GM15510 (cell line): ENCODE measurements around the gene FTO.

Source experiments
- POLR2A ChIP-seq: IDR thresholded peaks from 3 replicates; pipeline ENCODE4 v1.6.1; 2011; ENCODE audit warnings: borderline replicate concordance; ENCODE audit not compliant: insufficient read length; ENCODE audit errors: extremely low read depth

Gene FTO

DNA sequence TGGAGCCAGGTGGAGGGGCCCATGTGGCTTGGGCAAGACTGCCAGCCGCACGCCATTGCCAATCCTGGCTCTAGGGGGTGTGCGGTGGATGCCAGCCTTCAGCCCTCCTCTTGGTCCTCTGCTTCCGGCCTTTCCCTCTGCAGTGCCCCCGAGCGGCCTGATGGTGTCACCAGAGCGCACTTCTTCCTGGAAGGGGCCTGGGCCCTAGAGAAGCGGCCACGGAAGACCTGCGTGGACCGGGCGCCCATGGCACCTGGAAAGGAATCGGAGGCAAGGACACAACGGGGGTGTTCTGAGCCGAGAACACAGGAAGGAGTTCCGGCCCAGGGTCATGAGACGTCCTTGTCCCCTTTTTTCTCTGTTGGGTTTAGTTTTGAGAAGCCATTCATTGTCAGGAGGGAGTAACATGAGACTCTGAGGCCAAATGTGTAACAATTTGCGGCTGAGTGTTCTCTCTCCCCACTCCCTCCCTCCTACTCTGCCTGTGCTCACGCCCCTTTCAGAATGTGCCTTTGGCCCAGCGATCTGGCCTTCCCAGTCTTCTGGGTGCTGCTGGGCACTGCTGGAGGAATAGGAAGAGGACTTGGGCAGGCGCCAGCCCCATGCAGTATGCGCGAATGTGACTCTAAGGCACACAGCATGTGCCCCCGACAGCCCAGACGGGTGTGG is 489.8 kb downstream of the FTO start:
- no peak for TF ChIP-seq POLR2A

DNA sequence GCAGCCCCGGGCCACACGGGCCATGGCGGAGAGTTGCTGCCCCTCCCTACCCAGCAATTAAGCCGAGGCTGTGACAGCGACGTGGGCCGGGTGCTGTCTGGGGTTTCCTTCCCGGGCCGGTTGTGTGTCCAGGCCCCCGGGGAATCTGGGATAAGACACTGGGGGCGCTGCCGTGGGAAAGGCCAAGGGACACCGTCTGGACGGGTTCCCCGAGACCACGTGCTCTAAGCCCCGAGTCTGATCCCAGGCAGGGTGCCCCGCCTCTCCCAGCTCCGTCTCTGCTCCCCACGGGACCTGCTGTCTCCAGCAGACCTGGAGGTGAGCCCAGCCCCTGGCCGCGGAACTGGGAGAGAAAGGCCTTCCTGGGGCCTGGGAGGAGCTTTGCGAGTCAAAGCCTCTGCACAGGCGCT is 490.4 kb downstream of the FTO start:
- TF ChIP-seq POLR2A, result no peak

DNA sequence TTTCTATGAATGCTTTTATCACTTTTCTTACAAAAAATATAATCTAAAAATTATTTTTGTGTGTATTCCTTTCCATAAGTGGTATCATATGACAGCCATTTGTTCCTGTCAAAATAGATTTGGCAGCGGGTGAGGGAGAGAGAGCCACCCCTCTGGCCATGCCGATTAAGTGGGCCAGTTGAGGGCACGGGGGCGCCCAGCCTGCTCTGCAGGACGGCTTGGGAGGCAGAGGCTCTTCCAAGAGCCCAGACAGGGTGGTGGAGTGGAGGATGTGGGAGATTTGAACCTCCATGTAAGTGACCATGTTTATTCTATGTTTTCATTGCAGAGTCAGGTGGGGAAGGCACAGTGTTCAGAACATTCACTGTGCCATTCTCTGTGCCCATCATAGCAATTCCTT is 493.8 kb downstream of the FTO start:
- no peak for TF ChIP-seq POLR2A

DNA sequence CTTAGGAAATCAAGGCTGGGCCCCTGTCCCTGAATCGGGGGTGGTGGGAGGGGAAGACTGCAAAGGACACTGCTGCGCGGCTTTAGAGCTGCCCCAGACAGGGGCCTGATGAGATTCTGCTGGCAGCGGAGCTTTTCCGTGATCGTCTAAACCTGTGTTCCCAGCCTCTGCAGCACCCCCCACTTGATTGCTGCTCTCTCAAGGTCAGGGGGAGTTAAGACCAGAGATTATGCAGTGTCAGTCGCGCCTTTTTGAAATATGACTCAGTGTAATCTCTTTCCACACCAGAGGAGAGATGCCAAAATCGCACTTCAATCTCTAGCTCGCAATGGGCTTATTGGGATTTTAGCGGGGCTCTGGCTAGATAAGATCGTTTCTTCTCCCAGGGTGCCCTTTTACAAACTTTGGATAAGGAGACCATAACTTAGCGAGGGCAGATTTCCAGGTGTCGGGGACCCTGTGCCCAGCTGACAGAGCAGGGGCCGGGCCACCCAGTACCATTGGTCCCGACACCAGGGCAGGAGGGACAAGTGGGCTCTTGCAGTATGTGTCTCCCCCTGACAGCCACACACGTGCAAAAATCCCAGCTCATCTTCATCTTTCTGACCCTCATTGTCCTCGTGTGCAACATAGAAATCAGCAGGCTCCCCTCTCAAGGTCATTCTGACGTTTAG is 495.7 kb downstream of the FTO start:
- no peak for TF ChIP-seq POLR2A

DNA sequence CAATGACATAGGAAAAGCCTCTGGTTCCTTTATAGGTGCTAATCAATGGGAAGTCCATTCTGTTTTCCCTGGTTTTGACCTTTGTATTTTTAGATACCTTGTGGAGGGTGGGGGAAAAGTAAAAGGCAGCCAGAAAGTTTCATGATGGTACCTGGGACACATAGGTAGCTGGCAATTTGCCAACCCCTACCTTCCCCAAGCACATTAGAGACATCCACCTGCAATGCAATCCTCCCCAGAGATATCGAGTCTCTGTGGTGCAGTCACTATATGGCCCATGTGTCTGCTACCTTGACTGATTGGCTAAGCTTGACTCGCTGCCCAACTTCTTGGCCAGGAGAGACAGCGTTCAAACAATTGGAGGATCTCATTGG is 496.2 kb downstream of the FTO start:
- TF ChIP-seq POLR2A, result no peak

DNA sequence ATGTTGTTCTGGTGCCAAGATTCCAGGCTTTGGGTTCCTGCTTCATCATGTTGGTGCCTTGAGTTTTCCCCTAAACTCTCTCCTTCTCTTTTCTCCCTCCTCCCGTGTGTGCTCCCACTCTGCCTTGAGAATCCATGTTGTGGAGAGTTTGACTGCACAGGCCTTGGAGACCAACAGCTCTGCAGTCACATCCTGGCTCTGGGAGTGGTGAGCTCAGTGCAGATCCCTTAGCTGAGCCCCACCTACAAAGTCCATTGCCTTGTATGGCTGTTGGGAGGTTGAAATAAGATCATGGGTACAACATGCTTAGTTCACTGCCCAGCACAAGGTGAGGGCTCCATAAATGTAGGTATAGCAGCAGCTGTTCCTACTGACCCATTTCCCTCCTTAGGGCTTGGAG is 496.8 kb downstream of the FTO start:
- TF ChIP-seq POLR2A, result no peak

DNA sequence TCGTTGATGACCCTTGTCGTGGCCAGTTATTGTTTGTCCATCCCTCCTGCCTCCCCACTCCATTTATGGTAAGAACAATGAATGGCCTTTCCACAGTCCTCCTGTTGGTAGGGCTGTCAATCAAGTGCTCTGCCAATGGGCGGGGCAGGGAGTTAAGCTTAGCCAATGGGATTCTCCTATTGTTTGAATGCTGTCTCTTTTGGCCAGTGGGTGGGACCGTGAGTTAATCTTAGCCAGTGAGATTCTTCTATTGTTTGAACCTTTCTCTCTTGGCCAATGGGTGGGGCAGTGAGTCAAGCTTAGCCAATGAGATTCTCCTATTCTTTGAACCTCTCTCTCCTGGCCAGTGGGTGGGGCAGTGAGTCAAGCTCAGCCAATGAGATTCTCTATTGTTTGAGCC is 497.2 kb downstream of the FTO start:
- no peak for TF ChIP-seq POLR2A
